ENCODE results near the gene ACAP3.
A peak's percentile ranks its signal among the peaks of the same experiment; 100 is the strongest.

Gene ACAP3

GRCh38 chr1:1324084-1324523 lies 16.4 kb upstream of the ACAP3 start:
- peak overlapping the region; percentile 97 for H3K4me3 ChIP-seq (ENCODE audit: low read depth, low read length)
- TF ChIP-seq, protein P1, sequence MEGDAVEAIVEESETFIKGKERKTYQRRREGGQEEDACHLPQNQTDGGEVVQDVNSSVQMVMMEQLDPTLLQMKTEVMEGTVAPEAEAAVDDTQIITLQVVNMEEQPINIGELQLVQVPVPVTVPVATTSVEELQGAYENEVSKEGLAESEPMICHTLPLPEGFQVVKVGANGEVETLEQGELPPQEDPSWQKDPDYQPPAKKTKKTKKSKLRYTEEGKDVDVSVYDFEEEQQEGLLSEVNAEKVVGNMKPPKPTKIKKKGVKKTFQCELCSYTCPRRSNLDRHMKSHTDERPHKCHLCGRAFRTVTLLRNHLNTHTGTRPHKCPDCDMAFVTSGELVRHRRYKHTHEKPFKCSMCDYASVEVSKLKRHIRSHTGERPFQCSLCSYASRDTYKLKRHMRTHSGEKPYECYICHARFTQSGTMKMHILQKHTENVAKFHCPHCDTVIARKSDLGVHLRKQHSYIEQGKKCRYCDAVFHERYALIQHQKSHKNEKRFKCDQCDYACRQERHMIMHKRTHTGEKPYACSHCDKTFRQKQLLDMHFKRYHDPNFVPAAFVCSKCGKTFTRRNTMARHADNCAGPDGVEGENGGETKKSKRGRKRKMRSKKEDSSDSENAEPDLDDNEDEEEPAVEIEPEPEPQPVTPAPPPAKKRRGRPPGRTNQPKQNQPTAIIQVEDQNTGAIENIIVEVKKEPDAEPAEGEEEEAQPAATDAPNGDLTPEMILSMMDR (IDR thresholded peaks at IDR 0.05; ENCODE audit: low read depth, low read length, missing control alignments) = no peak
- no peak for DNase-seq (ENCODE audit: low read depth)

GRCh38 chr1:1322952-1323351 lies 15.2 kb upstream of the ACAP3 start:
- peak overlapping the region; percentile 43; the same call in 1 of the 2 replicates for H3K4me3 ChIP-seq (ENCODE audit: low read depth, low read length)
- no peak for DNase-seq (ENCODE audit: low read depth)
- TF ChIP-seq, protein P1 (IDR thresholded peaks at IDR 0.05; ENCODE audit: low read depth, low read length, missing control alignments) = no peak

DNA sequence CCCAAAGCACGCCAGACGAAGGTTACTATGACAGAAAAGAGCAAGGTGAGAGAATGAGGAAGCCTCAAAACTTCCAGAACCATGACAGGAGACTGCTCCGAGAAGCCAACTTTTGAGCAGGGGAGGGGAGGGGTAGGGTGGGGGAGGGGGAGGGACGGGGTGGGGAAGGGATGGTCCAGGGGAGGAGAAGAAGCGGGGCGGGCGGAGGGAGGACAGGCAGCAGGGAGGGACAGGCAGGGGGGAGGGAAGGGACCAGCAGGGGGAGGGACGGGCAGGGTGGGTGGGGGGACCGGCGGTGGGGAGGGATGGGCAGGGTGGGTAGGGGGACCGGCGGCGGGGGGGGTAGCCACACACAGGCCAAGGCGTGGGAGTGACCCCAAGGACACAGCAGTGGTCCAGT lies 14.7 kb upstream of the ACAP3 start:
- TF ChIP-seq, protein P1 (IDR thresholded peaks at IDR 0.05; ENCODE audit: low read depth, low read length, missing control alignments) = no peak
- no peak overlapping the region for H3K4me3 ChIP-seq (ENCODE audit: low read depth, low read length)
- no peak for DNase-seq (ENCODE audit: low read depth)

- H3K4me3 ChIP-seq (ENCODE audit: low read depth, low read length) = no peak overlapping the region
- TF ChIP-seq, protein P1 (IDR thresholded peaks at IDR 0.05; ENCODE audit: low read depth, low read length, missing control alignments) = no peak
- DNase-seq (ENCODE audit: low read depth) = no peak
These were observed 13.7 kb upstream of the ACAP3 start for GRCh38 chr1:1321477-1321876.

- DNase-seq (ENCODE audit: low read depth) = no peak
- H3K4me3 ChIP-seq (ENCODE audit: low read depth, low read length) = no peak overlapping the region
- TF ChIP-seq, protein P1 (IDR thresholded peaks at IDR 0.05; ENCODE audit: low read depth, low read length, missing control alignments) = no peak
These were observed 13.1 kb upstream of the ACAP3 start for GRCh38 chr1:1320666-1321448.

GRCh38 chr1:1319646-1319941 lies 11.9 kb upstream of the ACAP3 start:
- H3K4me3 ChIP-seq (ENCODE audit: low read depth, low read length) = no peak overlapping the region
- no peak for DNase-seq (ENCODE audit: low read depth)
- TF ChIP-seq, protein P1 (IDR thresholded peaks at IDR 0.05; ENCODE audit: low read depth, low read length, missing control alignments) = no peak

Measured in GM12864 (cell line).